Muscle of arm (tissue), 12 donors: ENCODE data around the gene FAM114A2. TPM values are rescaled to one million over a fixed set of nuclear protein-coding genes. Genes with fewer than 3 reads are reported as not detected.

ENCODE experiments used
- DNase-seq: peaks from one replicate; pipeline ENCODE4 v3.0.0-alpha.2; 2013
- polyA plus RNA-seq, 12 donors: library from polyadenylated mRNA; unstranded; fragments of 120-200 nt; gene quantifications; one replicate each; pipeline ENCODE4 v1.2.1, GENCODE V29; 2013; ENCODE audit not compliant: insufficient read length in 12 of 12

Gene FAM114A2
- polyA plus RNA-seq, 12 donors, result 17.7 to 33.6 (median 21.4) TPM; not detected in 1

GRCh38 chr5:153998010-153998409 is 40.7 kb downstream of the FAM114A2 start:
- DNase-seq, result no peak

GRCh38 chr5:153991168-153991567 is 47.5 kb downstream of the FAM114A2 start:
- DNase-seq, result no peak

- DNase-seq, result no peak
Measured at GRCh38 chr5:153988510-153988909, 50.2 kb downstream of the FAM114A2 start.

- no peak for DNase-seq
Measured at GRCh38 chr5:153987301-153987700, 51.4 kb downstream of the FAM114A2 start.

GRCh38 chr5:153985498-153985897 is 53.2 kb downstream of the FAM114A2 start:
- DNase-seq, result no peak

GRCh38 chr5:153983885-153984284 is 54.8 kb downstream of the FAM114A2 start:
- no peak for DNase-seq

GRCh38 chr5:153981905-153982605 is 56.7 kb downstream of the FAM114A2 start:
- no peak for DNase-seq

GRCh38 chr5:153979028-153979783 is 59.5 kb downstream of the FAM114A2 start:
- no peak for DNase-seq

GRCh38 chr5:153974813-153975163 is 63.9 kb downstream of the FAM114A2 start:
- DNase-seq, result no peak

GRCh38 chr5:153974131-153974812 is 64.4 kb downstream of the FAM114A2 start:
- DNase-seq, result peak; percentile 49

- DNase-seq, result no peak
Measured at GRCh38 chr5:153972240-153972639, 66.5 kb downstream of the FAM114A2 start.

GRCh38 chr5:153970496-153970895 is 68.2 kb downstream of the FAM114A2 start:
- no peak for DNase-seq

- DNase-seq, result no peak
Measured at GRCh38 chr5:153969563-153969895, 69.2 kb downstream of the FAM114A2 start.

- DNase-seq, result no peak
Measured at GRCh38 chr5:153968761-153969562, 69.7 kb downstream of the FAM114A2 start.

GRCh38 chr5:153964880-153965645 is 73.6 kb downstream of the FAM114A2 start:
- peak; percentile 72 for DNase-seq

- no peak for DNase-seq
Measured at GRCh38 chr5:153964191-153964879, 74.4 kb downstream of the FAM114A2 start.

GRCh38 chr5:153960269-153961215 is 78.2 kb downstream of the FAM114A2 start:
- no peak for DNase-seq

- peak; percentile 40 for DNase-seq
Measured at GRCh38 chr5:153959134-153959957, 79.4 kb downstream of the FAM114A2 start.

- no peak for DNase-seq
Measured at GRCh38 chr5:153957205-153957604, 81.5 kb downstream of the FAM114A2 start.
